Middle frontal gyrus (tissue), 1 donor: Measurements from ENCODE around the gene PEX5.

Source experiments
- DNase-seq: peaks from one replicate; pipeline ENCODE4 v3.0.0-alpha.2; 2015; ENCODE audit warnings: low spot score; ENCODE audit errors: extremely low spot score

PEX5 gene

DNA sequence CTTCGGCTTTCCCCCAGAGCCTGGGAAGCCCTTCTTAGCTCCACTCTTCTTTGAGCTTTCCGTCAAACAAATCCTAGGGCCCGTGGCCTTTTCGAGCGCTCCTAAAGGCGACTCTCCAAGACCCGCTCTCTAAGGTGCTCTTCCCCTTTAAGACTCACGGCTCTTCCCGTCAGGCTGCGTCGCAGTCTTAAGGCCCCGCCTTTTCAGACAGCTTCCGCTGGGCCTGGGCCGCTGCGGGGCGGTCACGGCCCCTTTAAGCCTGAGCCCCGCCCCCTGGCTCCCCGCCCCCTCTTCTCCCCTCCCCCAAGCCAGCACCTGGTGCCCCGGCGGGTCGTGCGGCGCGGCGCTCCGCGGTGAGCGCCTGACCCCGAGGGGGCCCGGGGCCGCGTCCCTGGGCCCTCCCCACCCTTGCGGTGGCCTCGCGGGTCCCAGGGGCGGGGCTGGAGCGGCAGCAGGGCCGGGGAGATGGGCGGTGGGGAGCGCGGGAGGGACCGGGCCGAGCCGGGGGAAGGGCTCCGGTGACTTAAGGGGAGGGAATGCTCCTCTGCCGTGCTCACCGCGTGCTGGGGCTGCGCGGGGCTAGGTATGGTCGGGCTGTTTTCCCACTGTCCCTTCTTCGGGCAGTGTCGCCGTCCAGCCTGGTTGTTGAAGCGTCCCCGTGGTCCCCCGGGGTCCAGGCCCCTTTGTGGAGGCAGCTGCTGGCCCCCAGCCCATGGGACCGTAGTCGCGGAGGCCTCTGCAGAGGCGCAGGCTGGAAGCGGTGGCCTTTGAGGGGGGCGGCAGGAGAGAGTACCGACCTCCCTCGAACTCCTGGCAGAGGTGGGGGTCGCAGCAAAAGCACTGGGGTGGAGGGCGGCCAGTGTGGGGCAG is at the start of gene PEX5:
TSS of gene PEX5 (plus strand) at position 289 of the 870 bp plus-strand sequence. CDS start 692 bp downstream, outside the sequence.
- peak; percentile 84 for DNase-seq

DNA sequence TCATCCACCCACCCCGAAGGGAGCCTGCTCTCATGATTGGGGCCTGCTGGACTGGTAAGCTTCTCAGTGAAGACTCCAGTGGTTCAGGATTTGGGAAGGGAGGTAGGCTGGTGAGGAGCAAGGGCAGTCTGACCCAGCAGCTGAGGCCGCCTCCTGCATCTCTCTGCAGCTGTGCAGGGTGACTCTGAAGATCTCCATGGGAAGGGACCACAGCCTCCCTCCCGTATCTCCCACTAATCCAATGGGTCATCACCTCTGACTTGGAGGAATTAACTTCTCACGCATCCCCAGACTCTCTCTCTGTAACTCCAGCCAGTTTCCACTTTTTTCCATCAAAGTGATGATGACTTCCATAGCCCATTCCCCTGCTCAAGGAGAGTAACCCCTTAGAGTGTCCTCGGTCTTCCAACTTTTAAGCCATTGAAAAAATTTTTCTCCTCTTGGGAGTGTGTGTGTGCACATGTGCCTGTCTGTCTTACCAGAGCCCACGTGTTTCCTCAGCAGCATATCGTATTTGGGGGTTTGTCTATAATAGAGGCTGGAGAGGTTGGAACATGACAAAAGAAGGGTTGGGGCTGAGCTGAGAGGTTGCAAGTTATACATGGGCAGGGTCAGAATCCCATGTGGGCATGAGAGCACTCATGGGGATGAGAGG is 48.0 kb upstream of the PEX5 start:
- no peak for DNase-seq

DNA sequence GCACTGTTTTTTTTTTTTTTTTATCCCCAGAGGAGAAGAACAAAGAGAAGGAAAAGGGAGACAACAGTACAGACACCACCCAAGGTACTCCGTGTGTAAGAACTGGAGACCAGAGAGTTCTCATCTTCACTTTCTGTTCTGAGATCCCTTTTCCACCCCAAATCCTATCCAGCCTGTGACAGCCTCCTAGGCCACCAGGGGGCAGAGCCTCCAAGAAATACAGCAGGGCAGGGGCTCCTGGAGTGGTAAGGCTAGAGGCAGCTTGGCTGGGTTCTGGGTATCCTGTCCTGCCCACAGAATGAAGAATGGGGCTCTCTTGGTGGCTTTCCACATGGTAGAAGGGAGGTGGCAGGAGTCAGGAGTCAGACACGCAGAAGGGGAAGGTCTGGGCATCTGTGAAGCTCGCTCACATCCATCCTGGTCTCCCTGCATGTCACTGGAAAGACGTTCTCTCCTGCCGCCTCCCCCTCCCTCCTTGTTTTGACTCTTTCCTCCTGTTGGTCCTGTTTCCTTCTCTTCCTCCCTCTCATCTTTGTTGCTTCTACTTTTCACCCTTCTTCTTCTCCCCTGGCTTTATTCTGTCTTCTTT is 47.3 kb upstream of the PEX5 start:
- DNase-seq, result no peak

DNA sequence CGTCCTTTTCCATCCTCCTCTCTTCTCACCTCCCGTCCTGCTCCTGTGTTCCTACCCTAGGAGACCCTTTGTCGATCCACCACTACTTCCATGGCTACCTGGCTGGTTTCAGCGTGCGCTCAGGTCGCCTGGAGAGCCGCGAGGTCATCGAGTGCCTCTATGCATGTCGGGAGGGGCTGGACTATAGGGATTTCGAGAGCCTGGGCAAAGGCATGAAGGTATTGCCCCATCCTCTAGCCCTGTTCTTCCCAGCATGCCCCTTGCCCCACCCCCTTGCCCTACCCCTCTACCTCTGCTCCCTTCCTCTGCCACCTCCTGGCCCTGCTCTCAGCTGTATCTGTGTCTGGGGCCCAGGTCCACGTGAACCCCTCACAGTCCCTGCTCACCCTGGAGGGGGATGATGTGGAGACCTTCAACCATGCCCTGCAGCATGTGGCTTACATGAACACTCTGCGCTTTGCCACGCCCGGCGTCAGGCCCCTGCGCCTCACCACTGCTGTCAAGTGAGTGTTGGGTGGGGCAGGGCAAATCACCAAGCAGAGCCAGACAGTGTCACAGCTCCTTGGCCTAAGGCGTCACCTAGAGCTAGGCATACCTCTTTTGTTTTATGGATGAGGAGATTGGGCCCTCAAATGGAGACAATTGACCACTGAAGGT is 46.5 kb upstream of the PEX5 start:
- no peak for DNase-seq

DNA sequence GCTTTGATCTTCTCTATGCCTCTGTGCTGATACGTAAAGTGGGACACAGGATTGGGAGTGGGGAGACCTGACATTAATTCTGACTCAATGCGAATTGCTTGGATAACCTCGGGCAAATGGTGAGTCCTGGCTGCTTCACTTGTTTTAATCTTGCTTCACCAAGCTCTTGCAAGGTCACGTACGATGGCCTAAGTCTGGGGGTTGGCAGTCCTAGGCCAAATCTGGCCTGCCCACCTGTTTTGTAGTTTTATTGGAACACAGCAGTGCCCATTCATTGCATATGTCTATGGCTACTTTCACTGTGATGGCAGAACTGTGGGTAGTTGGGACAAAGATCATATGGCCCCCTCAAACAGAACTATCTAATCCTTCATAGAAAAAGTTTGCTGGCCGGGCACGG is 45.9 kb upstream of the PEX5 start:
- no peak for DNase-seq

DNA sequence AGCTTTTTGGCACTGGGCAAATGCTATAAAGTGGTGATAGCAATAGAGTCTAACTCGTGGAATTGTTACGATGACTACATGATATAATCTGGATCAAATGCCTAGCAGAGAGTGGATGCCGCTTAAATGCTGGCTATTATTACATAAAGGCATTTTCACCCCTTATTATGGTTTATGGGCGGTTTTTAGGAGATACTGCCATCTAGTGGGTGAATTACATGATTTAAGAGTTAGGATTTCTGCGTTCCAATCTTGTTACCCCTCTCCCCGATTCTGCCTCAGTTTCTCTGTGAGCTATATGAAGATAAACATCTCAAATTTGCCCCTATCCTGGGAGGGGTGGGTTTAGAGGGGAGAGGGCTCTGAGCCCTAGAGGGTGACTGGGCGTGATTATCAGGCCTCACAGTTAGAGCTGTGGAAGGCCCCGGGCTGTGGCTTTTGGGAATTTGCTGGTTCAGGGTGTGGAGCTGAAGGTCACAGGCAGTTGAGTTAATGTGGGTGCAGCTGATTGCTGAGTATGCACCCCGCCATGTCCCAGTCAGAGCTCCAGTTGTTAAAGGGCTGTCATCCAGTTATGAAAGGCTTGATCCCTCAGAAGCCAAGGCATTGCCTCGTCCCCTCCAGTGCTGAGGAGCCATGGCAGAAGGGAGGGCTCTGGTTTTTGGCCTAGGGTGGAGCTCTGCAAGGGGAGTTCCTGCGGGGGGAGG is 44.9 kb upstream of the PEX5 start:
- DNase-seq, result no peak

DNA sequence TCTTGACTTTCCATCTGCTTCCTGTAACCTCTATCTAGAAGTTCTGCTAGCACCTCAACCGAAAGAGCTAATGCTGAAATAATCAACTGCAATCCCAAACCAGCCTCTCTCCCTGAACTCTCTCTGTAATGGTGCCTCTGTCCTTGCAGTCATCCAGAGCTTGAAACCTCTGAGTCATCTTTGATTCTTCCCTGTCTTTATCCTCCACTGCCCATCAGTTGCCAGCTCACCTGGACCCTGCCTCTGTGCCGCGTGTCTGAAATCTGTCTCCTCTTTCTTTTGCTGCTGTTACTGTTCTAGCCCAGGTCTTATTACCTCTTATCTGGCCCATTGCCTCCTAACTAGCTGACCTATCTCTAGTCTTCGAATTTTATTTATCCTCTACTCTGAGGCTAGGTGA is 43.8 kb upstream of the PEX5 start:
- DNase-seq, result no peak

DNA sequence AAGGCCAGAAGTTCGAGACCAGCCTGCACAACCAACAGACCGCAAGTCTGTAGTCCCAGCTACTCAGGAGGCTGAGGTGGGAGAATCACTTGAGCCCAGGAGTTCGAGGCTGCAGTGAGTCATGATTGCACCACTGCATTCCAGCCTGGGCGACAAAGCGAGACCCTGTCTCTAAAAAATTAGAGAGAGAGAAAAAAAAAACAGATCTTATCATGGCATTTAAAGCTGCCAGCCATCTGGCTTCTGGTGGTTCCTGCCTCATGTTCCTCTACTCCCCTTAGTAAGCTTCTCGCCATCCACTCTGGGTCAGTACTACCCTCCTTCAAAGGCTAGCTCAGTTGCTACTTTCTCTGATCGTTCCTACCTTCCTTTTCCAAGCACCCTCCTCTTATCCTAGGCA is 43.3 kb upstream of the PEX5 start:
- no peak for DNase-seq

DNA sequence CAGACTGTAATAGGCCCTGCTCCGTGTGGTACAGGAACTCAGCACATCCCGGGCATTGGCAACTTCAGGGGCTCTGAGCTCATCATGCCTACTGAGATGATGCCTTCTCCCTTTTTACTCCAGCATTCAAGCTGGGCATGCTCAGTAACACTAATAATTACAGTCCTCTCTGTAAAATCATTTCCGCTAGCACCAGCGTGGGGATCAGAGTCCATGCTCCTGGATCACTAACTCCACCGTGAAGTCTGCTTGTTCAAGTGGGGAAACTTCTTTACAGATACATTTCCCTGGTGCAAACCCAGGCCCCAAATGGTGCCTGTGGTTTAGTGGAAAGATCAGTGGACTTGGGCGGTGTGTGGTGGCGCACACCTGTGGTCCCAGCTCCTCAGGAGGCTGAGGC is 42.6 kb upstream of the PEX5 start:
- no peak for DNase-seq

DNA sequence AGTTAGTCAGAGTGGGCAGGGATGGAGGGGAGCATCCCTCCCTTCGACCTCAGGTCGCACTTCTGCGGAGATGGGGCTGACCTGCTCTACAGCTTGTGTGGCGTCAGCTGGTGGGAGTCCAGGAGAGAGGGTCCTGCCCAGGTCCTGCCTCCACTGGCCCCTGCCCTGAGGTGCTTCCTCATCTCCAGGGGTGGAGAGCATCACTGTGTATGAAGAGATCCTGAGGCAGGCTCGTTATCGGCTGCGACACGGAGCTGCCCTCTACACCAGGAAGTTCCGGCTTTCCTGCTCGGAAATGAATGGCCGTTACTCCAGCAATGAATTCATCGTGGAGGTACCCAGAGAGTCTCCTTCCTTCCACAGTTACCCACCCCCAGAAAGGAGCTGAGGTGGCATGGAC is 39.1 kb upstream of the PEX5 start:
- no peak for DNase-seq

DNA sequence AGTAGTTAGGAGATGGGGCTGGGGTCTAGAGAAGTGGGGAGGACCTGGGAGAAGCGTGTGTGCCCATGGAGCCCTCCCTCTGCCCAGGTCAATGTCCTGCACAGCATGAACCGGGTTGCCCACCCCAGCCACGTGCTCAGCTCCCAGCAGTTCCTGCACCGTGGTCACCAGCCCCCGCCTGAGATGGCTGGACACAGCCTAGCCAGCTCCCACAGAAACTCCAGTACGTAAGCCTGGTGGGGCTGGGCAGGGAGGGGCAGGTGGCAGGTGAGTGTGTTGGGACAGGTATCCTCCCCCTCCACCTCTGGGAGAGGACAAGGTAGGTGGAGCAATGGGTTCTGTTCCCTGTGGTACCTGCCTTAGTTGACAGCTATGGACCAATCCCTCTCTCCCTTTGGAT is 38.6 kb upstream of the PEX5 start:
- DNase-seq, result no peak

DNA sequence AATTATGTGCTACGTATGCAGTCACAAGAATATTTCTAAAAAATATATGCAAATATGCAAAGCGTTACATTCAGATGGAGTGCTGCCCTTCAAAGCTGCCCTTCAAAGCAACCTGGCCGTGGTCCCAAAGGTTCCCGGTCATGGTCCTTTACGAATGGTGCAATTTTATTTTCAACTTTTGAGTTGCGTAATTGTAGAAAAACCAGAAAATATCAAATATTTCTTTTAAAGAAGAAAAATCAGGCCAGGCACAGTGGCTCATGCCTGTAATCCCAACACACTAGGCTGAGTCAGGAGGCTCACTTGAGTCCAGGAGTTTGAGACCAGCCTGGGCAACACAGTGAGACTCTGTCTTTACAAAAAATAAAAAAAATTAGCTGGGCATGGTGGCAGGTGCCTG is 38.0 kb upstream of the PEX5 start:
- no peak for DNase-seq

DNA sequence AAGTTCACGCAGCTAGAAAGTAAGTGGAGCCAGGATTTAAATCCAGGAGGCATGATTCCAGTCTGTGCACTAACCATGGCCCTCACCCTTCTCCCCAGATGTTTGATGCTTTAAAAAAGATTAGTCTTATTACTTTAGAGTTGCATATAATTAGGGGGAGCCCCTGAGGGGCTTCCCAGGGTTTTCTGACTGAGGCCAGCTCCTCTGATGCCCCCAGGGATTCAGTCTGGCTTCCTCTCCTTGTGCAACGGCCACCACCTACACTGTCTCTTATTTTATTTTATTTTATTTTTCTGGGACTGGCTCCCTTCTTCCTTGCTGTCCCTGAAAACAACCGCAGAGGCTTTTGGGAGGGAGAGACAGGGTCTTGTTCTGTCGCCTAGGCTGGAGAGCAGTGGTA is 36.7 kb upstream of the PEX5 start:
- no peak for DNase-seq

DNA sequence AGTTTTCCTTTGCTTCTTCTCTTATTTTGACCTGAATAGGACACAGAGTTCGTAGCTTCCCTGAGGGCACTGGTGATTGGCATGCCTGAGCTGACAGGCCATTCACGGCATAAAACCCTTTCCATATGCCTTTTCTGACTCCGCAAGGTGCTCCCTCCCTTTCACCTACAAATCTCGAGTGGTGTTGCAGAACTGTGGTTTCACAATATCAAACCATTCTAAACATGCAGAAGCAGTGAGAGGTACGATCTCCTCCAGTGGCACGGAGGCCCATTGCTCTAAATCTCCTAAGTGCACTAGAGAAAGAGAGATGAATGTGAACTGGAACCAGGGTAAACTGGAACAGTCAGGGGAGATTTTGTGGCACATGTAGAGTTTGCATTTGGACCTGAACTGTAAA is 35.4 kb upstream of the PEX5 start:
- no peak for DNase-seq

DNA sequence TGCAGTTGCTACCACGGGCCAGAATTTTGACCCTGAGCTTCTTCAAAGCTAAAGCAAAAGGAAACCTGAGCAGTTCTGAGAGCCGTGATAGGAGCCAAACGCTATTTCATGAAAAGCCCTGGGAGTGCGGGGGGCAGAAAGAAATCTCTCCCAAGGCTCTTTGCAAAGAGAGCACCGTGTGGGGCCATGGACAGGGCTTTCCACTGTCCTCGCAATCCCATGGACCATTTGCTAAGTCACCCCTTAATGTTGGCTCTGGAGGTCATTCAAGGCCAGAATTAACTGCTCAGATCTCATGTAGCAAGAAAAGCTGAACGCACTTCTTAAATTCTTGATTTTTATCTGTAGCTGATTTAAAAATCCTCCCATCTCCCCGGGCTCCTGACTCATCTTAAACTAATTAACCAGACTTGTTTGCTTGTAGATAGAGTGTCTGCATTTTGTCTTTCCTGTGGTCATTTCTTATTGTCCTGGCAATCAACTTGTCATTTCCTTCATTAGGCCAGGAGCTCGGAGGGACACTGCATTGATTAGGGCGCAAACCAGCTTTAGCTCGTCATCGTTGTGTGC is 34.5 kb upstream of the PEX5 start:
- DNase-seq, result no peak

DNA sequence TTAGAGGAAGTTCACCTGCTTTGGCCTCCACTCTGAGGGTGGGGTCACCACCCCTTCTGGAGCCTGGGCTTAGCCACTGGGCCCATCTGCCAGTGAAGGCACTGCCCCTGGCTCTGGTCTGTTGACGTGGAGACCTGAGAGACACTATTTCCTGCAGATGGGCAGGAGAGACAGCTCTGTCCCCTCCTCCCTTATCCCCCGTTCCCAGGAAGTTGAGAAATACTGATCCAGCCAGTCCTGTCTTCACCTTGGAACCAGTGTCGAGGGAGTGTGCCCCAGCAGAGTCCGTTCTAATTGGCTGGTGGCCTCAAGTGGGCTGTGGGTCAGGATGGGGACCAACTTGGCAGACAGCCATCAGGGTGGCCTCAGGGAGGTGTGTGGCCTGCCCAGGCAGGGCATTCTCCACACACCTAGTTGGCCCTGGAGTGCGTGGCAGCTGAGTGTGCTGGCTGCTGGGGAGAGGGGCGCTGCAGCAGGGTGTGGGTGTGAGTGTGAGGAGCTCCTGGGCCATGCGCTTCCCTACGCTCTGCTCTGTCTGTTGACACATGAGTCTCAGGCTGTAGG is 33.9 kb upstream of the PEX5 start:
- no peak for DNase-seq

DNA sequence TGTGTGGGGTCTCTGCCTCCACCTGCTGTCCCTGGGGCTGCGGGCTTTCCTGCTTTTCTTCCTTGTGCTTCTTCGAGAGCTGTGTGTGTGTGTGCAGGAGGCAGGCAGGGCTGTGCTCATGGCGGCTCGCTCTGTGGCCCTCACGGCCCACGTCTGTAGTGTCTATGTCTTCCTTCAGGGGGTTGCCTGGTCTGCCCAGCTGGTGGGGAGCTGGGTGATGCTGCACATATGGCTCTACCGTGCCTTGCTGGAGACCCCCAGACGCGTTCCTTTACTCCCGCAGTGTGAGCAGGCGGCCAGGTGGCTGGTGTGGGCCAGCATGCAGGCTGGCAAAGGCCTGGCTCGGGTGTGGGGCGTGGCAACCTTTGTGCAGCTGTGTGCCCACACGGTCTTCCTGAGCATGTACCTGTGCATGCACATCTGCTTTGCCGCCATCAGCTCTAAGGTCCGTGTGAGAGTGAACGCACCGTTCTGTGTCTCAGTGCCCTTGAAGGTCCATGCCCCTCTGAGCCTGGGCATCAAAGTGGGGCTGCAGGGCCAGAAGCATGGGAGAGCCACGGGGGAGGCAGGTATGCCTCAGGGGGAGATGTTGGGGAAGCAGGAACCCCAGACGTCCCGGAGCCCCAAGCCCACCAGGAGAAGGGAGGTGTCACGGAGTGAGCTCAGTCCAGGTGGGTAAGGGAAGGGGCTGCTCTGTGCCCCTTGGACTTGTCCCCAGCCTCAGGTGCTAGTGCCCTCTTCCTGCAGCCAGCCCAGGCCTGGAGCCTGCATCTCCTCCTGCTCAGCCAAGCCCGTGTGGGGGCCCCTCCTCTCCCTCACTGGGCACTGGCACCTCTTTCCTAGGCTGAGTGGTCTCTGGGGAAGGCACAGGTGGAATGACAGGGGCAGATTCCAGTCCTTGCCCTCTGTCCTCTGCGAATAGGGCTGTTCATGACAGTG is 33.0 kb upstream of the PEX5 start:
- no peak for DNase-seq

DNA sequence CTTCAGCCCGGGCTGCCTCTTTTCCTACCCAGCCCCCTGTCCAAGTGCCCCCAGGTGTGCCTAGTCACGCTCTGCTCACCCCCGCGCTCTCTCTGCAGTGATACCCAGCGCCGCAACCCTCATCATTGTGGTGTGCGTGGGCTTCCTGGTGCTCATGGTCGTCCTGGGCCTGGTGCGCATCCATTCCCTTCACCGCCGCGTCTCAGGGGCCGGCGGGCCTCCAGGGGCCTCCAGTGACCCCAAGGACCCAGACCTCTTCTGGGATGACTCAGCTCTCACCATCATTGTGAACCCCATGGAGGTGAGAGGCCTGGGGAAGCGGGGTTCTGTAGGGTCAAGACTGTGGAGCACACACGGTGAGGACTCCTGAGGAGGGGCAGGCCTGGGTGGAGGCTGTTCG is 32.1 kb upstream of the PEX5 start:
- DNase-seq, result no peak

DNA sequence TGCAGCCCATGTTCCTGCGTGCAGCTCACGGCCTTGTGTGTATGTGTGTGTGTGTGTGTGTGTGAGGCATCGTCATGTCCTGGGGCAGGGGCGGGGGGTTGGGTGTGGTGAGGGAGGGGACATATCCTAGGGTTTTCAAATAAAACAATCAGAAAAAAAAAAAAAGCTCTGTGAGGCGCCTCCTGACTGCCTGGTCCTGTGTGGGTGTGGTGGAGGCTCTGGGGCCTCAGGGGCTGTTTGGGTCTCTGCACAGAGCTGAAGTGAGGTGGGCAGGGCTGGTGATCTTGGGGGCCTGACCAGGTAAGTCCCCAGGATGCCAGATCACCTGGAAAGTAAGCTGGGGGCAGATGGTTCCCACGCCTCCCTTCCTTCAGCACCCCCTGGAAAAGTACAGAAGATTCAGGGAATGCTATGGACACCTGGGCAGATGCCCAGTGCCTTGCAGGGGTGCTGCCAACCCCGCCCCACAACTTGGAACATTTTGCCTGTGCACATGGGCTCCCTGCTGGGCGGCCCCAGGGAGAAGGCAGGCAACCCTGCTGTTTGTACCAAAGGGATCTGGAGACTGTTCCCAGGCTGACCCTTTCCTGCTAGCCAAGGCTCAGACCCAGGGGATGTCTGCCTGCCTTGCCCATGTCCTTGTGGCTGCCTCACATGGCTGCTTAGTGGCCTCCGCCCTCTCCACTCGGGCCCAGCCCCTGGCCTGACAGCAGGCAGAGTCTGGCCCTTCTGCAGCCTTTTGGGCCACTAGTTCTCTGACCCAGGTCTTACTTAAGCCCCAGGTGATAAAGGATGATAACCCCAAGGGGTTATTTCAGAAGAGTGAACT is 30.5 kb upstream of the PEX5 start:
- DNase-seq, result no peak
